Measurements from ENCODE around the gene GFRAL. TPM values are rescaled to one million over a fixed set of nuclear protein-coding genes. Genes with fewer than 3 reads are reported as not detected.

The GFRAL gene
- total RNA-seq, 1 experiment from 2014 or later: not detected

DNA sequence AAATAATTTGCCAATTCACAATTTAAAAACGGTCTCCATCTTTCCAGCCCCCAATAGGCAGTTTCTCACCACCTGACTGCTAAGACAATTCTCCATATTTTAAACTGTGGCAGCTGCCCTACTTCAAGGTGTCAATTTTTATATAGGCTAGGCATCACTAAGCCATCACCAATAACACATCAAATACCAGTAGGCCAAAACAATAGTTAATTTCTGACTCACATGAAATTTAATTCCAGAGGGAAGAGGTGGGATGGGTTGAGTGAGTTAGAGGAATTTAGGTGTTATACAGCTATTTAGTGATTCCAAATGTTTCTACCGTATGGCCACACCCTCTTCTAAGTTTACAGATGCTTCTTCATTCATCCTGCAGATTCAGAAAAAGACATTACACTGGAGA, 49.9 kb downstream of the GFRAL start:
- TF ChIP-seq, protein P1, sequence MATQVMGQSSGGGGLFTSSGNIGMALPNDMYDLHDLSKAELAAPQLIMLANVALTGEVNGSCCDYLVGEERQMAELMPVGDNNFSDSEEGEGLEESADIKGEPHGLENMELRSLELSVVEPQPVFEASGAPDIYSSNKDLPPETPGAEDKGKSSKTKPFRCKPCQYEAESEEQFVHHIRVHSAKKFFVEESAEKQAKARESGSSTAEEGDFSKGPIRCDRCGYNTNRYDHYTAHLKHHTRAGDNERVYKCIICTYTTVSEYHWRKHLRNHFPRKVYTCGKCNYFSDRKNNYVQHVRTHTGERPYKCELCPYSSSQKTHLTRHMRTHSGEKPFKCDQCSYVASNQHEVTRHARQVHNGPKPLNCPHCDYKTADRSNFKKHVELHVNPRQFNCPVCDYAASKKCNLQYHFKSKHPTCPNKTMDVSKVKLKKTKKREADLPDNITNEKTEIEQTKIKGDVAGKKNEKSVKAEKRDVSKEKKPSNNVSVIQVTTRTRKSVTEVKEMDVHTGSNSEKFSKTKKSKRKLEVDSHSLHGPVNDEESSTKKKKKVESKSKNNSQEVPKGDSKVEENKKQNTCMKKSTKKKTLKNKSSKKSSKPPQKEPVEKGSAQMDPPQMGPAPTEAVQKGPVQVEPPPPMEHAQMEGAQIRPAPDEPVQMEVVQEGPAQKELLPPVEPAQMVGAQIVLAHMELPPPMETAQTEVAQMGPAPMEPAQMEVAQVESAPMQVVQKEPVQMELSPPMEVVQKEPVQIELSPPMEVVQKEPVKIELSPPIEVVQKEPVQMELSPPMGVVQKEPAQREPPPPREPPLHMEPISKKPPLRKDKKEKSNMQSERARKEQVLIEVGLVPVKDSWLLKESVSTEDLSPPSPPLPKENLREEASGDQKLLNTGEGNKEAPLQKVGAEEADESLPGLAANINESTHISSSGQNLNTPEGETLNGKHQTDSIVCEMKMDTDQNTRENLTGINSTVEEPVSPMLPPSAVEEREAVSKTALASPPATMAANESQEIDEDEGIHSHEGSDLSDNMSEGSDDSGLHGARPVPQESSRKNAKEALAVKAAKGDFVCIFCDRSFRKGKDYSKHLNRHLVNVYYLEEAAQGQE (IDR thresholded peaks at IDR 0.05; ENCODE audit: insufficient read depth in 1 of 2, low read depth in 2 of 2, low read length in 1 of 2): no peak
- TF ChIP-seq TCF7L2 (IDR thresholded peaks at IDR 0.05; ENCODE audit: low read depth, low read length): no peak
- TF ChIP-seq, protein P2, sequence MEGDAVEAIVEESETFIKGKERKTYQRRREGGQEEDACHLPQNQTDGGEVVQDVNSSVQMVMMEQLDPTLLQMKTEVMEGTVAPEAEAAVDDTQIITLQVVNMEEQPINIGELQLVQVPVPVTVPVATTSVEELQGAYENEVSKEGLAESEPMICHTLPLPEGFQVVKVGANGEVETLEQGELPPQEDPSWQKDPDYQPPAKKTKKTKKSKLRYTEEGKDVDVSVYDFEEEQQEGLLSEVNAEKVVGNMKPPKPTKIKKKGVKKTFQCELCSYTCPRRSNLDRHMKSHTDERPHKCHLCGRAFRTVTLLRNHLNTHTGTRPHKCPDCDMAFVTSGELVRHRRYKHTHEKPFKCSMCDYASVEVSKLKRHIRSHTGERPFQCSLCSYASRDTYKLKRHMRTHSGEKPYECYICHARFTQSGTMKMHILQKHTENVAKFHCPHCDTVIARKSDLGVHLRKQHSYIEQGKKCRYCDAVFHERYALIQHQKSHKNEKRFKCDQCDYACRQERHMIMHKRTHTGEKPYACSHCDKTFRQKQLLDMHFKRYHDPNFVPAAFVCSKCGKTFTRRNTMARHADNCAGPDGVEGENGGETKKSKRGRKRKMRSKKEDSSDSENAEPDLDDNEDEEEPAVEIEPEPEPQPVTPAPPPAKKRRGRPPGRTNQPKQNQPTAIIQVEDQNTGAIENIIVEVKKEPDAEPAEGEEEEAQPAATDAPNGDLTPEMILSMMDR (IDR thresholded peaks at IDR 0.05): no peak
- TF ChIP-seq SIN3A (IDR thresholded peaks at IDR 0.05; ENCODE audit: borderline replicate concordance, insufficient read depth, low read depth, low read length): no peak
- TF ChIP-seq POLR2AphosphoS5 (IDR thresholded peaks at IDR 0.05; ENCODE audit: low read depth, low read length): no peak
- H3K27me3 ChIP-seq (ENCODE audit: control insufficient read depth, insufficient read depth, low read length): no peaks in the 10 kb centered on the region
- H3K4me3 ChIP-seq (ENCODE audit: low read depth in 2 of 2, low read length in 2 of 2): no peak overlapping the region
- BruUV-seq (replicated peaks): no TSS peak
- no peaks in the 10 kb centered on the region for H3K9me3 ChIP-seq (ENCODE audit: control insufficient read depth, insufficient read depth, low read depth, low read length)
- DNase-seq (ENCODE audit: low read depth, low spot score) (no peak), ATAC-seq (no peak)
- ChIA-PET CTCF (no interaction called here), POLR2A (no interaction called here)
- intact Hi-C loops (cut with micrococcal nuclease; ENCODE audit: unreplicated experiment): no loop called here
- in situ Hi-C loops (cut with HindIII; ENCODE audit: low pct_unique_long_range_greater_than_20kb, low sequenced_read_pairs): no loop called here
- no peak overlapping the region for H3K27ac ChIP-seq (ENCODE audit: low read length)
- H3K4me1 ChIP-seq (ENCODE audit: control insufficient read depth, insufficient read depth, low read length): no peaks in the 10 kb centered on the region
- no peaks in the 10 kb centered on the region for H3K36me3 ChIP-seq (ENCODE audit: control insufficient read depth, insufficient read depth, low read length)

DNA sequence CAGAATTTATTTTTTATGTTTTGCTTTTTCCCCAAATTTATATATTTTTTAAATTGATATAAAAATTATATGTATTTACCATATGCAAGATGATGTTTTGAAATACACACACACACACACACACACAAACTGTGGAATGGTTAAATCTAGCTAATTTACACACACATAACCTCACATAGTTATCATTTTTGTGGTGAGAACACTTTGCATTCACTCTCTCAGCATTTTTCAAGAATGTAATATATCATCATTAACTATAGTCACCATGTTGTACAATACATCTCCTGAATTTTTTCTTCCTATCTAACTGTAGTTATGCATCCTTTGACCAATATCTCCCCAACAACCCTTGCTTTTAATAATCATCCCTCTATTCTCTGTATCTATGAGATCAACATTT, 52.2 kb downstream of the GFRAL start:
- in situ Hi-C loops (cut with HindIII; ENCODE audit: low pct_unique_long_range_greater_than_20kb, low sequenced_read_pairs): no loop called here
- Histone ChIP-seq H3K27me3 (ENCODE audit: control insufficient read depth, insufficient read depth, low read length) (0 out of 2 replicates have a peak, but pooled peaks cover 2% of the 10 kb centered on the region), H3K4me3 (ENCODE audit: low read depth in 2 of 2, low read length in 2 of 2) (no peak overlapping the region), H3K36me3 (ENCODE audit: control insufficient read depth, insufficient read depth, low read length) (no peaks in the 10 kb centered on the region), H3K27ac (ENCODE audit: low read length) (no peak overlapping the region), H3K4me1 (ENCODE audit: control insufficient read depth, insufficient read depth, low read length) (no peaks in the 10 kb centered on the region), H3K9me3 (ENCODE audit: control insufficient read depth, insufficient read depth, low read depth, low read length) (no peaks in the 10 kb centered on the region)
- no peak for DNase-seq (ENCODE audit: low read depth, low spot score)
- no TSS peak for BruUV-seq (replicated peaks)
- CTCF ChIA-PET: no interaction called here
- TF ChIP-seq, protein P2 (IDR thresholded peaks at IDR 0.05): no peak
- TF ChIP-seq SIN3A (IDR thresholded peaks at IDR 0.05; ENCODE audit: borderline replicate concordance, insufficient read depth, low read depth, low read length) (no peak), TCF7L2 (IDR thresholded peaks at IDR 0.05; ENCODE audit: low read depth, low read length) (no peak), POLR2AphosphoS5 (IDR thresholded peaks at IDR 0.05; ENCODE audit: low read depth, low read length) (no peak)
- TF ChIP-seq, protein P1 (IDR thresholded peaks at IDR 0.05; ENCODE audit: insufficient read depth in 1 of 2, low read depth in 2 of 2, low read length in 1 of 2): no peak
- no peak for ATAC-seq
- POLR2A ChIA-PET: no interaction called here
- intact Hi-C loops (cut with micrococcal nuclease; ENCODE audit: unreplicated experiment): no loop called here
